PFSK-1 (cell line): ENCODE data around the gene CDCP1.

Experiments used
- FOXP2 ChIP-seq: optimal IDR thresholded peaks from 2 replicates; pipeline ENCODE3; 2011; ENCODE audit warnings: borderline replicate concordance, control low read depth, inconsistent platforms; ENCODE audit not compliant: insufficient read depth; ENCODE audit errors: extremely low read length, extremely low read depth
- POLR2AphosphoS5 ChIP-seq: IDR thresholded peaks from 2 replicates; pipeline ENCODE4 v1.6.1; 2012; ENCODE audit warnings: low read depth, mild to moderate bottlenecking, control low read depth, low read length, moderate library complexity
- SIN3A ChIP-seq: IDR thresholded peaks from 2 replicates; pipeline ENCODE4 v1.6.1; 2012; ENCODE audit warnings: mild to moderate bottlenecking, low read length, moderate library complexity, borderline replicate concordance; ENCODE audit not compliant: insufficient read depth
- TAF1 ChIP-seq: IDR thresholded peaks from 2 replicates; pipeline ENCODE4 v1.6.1; 2012; ENCODE audit warnings: low read length, control low read depth, borderline replicate concordance; ENCODE audit not compliant: insufficient read depth
- TF ChIP-seq, protein P1 (sequence below), 2 experiments: IDR thresholded peaks; 2 replicates each; pipeline versions ENCODE4 v1.6.1 to v1.8.0; 2011 to 2012; ENCODE audit warnings: low read depth in 2 of 2, low read length in 2 of 2, control low read depth in 1 of 2, inconsistent platforms in 1 of 2, mild to moderate bottlenecking in 1 of 2, moderate library complexity in 1 of 2; ENCODE audit not compliant: insufficient read depth in 1 of 2

The CDCP1 gene

DNA sequence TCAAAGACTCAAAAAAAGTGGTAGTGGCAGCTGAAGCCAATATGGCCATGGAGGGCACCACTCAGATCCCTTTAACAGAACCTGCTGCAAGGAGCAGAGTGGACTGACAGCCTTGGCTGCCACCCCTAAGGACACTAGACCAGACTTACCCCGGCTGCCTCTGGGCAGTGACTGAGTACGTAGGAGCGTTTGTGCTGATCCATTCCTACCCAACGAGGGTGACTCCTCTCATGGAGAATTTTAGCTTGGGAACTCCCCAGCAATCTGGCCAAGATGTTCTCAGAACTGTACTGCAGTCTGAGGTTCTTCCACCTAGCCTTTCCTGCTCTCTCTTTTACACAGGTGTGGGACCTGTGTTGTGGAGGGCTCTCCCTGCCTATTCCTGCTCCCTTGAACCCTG is 97.9 kb downstream of the CDCP1 start:
- TF ChIP-seq, protein P1, sequence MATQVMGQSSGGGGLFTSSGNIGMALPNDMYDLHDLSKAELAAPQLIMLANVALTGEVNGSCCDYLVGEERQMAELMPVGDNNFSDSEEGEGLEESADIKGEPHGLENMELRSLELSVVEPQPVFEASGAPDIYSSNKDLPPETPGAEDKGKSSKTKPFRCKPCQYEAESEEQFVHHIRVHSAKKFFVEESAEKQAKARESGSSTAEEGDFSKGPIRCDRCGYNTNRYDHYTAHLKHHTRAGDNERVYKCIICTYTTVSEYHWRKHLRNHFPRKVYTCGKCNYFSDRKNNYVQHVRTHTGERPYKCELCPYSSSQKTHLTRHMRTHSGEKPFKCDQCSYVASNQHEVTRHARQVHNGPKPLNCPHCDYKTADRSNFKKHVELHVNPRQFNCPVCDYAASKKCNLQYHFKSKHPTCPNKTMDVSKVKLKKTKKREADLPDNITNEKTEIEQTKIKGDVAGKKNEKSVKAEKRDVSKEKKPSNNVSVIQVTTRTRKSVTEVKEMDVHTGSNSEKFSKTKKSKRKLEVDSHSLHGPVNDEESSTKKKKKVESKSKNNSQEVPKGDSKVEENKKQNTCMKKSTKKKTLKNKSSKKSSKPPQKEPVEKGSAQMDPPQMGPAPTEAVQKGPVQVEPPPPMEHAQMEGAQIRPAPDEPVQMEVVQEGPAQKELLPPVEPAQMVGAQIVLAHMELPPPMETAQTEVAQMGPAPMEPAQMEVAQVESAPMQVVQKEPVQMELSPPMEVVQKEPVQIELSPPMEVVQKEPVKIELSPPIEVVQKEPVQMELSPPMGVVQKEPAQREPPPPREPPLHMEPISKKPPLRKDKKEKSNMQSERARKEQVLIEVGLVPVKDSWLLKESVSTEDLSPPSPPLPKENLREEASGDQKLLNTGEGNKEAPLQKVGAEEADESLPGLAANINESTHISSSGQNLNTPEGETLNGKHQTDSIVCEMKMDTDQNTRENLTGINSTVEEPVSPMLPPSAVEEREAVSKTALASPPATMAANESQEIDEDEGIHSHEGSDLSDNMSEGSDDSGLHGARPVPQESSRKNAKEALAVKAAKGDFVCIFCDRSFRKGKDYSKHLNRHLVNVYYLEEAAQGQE (IDR thresholded peaks at IDR 0.05; ENCODE audit: insufficient read depth in 1 of 2, low read depth in 2 of 2, low read length in 2 of 2) = no peak
- TF ChIP-seq POLR2AphosphoS5 (no peak), SIN3A (no peak), FOXP2 (no peak), TAF1 (no peak)

DNA sequence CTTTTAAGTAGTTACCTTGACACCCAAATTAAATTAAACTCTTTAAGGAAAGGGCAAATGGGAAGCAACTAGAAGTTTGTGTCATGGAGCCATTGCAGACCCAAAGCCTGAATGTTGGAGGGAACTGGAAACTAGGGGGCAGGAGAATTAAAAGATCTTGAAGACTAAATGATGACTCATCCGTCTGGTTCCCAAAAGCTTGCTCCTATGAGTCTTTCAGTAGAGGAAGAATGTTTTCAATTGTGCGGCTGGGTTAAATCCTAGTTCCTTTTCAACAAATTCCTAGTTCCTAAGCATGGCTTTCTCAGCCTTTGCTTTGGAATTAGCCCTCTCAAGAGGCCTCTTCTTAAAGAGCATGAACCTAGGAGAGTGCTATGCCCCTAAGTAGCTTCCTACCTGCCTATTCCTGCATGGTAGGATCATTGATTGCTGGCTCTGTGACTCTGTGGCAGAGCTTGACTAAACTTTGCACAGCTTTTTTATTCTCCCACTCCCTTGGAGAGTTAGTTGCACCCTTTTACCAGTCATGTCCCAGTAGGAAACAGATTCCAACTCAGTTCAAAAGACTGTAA is 102.4 kb downstream of the CDCP1 start:
- TF ChIP-seq POLR2AphosphoS5 (no peak), FOXP2 (no peak), SIN3A (no peak), TAF1 (no peak)
- TF ChIP-seq, protein P1 (IDR thresholded peaks at IDR 0.05; ENCODE audit: insufficient read depth in 1 of 2, low read depth in 2 of 2, low read length in 2 of 2) = no peak

DNA sequence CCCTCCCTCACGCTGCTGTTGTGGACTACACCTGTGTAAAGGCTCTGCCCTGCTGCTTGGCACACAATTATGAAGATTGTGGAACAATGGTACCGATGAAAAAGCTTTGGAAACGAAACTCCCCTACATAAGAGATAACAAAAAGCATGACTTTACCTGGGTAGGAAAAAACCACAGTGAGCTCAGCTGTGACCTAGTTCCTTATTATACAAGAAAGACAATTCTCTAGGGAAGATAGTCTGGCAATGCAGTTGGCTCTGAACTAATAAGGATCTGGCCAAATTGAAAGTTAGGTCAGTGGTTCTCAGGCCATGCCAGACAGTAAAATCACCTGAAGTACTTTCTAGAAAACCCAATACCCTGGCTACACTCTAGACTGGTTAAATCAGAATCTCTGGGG is 104.0 kb downstream of the CDCP1 start:
- TF ChIP-seq, protein P1 (IDR thresholded peaks at IDR 0.05; ENCODE audit: insufficient read depth in 1 of 2, low read depth in 2 of 2, low read length in 2 of 2) = no peak
- TF ChIP-seq SIN3A = no peak
- TF ChIP-seq FOXP2 = no peak
- no peak for TF ChIP-seq TAF1
- TF ChIP-seq POLR2AphosphoS5 = no peak

DNA sequence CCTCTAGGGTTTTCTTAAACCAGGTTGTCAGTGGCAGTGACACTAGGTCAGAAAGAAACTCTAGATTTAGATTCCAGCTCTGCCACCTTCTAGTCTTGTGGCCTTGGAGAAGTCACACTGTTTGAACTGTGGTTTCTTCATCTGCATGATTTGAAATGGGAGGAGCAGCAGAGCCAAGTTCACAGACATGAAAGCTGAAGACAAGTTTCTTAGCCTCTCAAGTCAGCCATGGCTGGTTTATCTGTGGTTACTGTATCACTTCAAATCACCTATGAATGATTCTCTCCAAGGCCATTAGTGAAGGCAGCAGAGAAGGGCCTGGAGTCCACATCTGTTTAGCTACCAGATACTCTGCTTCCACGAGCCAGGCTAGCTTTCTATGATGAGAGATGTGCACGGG is 104.5 kb downstream of the CDCP1 start:
- TF ChIP-seq SIN3A (no peak), POLR2AphosphoS5 (no peak), TAF1 (no peak), FOXP2 (no peak)
- TF ChIP-seq, protein P1 (IDR thresholded peaks at IDR 0.05; ENCODE audit: insufficient read depth in 1 of 2, low read depth in 2 of 2, low read length in 2 of 2) = no peak
